HG03280 (cell line): ENCODE measurements around the gene CDC14A.
"Not testable (repeated sequence)": the region's sequence is repeated elsewhere in the genome, so short reads cannot be mapped to it uniquely, and the experiment has no call there.

Experiments used
- ATAC-seq: cut with Tn5 transposase; IDR thresholded peaks from one replicate; pipeline ENCODE4 v1.9.1; 2021; ENCODE audit warnings: mild to moderate bottlenecking, moderate library complexity; ENCODE audit not compliant: unreplicated experiment

CDC14A gene

GRCh38 chr1:100361511-100362089, 9.3 kb downstream of the CDC14A start:
- no peak for ATAC-seq

GRCh38 chr1:100362821-100363466, 10.6 kb downstream of the CDC14A start:
- ATAC-seq: no peak

DNA sequence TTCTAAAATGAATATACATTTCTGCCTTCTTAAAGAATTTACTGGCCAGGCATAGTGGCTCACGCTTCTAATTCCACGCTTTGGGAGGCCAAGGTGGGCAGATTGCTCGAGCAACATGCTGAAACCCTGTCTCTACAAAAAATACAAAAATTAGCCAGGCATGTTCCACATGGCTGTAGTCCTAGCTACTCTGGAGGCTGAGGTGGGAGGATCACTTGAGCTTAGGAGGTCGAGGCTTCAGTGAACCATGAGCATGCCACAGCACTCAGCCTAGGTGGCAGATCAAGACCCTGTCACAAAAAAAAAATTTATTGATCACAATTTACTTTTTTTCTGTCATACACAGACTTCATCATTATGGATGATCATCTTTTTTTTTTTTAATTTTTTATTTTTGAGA, 11.5 kb downstream of the CDC14A start:
- no peak for ATAC-seq

- no peak for ATAC-seq
Measured at GRCh38 chr1:100364697-100365096, 12.4 kb downstream of the CDC14A start.

GRCh38 chr1:100366209-100366525, 13.9 kb downstream of the CDC14A start:
- no peak for ATAC-seq

- ATAC-seq: not testable (repeated sequence)
Measured at GRCh38 chr1:100369339-100369738, 17.0 kb downstream of the CDC14A start.

GRCh38 chr1:100373953-100374352, 21.6 kb downstream of the CDC14A start:
- not testable (repeated sequence) for ATAC-seq

DNA sequence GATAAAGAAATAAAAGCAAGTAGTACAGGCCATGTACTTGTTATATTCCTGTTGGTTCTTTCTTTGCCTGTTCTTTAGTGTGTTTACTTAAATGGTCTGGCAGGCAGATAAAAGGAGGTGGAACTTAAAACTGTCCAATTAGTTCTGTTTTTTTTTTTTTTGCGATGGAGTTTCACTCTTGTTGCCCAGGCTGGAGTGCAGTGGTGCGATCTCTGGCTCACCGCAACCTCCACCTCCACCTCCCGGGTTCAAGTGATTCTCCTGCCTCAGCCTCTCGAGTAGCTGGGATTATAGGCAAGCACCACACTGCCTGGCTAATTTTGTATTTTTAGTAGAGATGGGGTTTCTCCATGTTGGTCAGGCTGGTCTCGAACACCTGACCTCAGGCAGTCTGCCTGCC, 24.6 kb downstream of the CDC14A start:
- not testable (repeated sequence) for ATAC-seq

GRCh38 chr1:100377590-100378361, 25.5 kb downstream of the CDC14A start:
- peak; percentile 90 for ATAC-seq

DNA sequence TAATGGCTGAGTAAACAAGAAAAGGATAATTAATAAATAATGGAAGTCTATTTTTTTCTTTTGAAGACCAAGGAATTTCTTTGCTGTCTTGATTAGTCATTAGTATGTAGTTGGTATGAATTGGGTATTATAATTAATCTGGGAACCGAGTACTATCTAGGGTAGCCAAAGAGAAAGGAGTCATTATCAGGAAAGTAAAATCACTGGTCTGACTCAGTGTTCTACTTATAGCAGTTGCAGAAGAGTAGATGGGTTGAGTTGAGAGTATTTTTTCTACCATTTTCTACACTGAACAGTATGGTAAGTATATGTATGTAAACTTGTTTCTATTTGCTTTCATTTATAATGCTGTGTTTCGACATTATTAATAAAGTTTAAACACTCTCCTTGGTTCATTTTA, 26.6 kb downstream of the CDC14A start:
- no peak for ATAC-seq

DNA sequence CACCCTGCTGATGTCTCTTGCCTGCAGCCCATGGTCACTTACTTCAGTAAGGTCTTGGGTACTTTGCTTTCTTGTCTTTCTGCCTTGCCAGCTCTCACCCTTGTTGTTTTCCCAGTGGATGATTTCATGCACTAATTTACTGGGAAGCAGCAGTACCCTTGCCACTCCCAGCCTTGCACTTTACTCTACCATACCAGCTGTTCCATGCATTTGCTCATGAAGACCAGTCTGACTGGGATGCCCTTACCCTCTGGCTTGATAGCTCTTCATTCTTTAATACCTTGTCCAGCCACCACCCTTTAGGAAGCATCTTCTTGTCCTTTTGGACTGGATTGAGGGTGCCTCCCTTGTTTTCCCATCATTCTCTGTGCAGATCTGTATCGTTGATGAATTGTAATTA, 28.3 kb downstream of the CDC14A start:
- no peak for ATAC-seq

DNA sequence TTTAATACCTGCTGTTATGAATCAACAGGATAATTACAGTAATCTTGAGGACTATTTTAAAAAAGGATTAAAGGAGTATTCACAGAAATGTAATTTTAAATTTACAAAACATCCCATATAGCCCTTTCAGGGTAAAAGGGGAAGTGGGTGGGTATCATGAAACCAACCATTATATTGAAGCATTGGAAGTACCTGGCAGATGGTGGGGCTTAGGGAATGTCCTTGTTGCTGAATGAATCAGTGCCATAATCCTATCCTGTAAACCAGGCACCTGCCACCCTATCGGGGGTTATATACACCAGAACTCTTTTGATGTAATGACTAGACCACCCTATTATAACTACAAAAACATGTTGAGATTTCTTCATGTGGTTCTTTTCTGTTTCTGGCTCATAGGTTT, 30.4 kb downstream of the CDC14A start:
- no peak for ATAC-seq

DNA sequence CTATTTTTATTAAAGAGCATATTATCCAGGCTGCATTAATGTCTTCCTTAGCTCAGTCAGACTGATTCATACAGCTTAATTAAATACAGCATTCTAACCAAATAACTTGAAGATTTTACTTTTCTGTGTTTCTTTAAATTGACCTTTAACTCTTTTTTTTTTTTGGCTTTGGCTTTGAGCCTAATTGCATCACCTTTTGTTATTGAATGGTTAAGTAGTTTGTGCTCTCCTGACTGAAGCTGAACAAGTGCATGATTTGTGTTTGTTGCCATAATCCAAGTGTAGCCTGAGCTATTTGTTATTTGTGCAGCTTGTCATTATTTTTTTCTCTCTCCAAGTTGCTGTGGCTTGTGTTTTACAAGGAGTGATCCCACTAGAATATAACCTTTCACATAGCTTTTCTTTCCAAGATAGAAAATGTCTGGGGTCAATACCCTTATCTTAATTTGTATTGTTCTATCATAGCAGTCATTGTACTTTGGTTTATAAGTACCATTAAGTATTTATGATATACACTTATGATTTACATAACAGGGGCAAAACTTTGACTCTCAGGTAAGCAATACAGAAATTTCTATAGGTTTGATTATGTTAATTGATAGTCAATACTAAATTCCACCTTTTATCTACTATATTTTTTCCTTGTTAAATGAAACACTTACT, 31.6 kb downstream of the CDC14A start:
- no peak for ATAC-seq

GRCh38 chr1:100387209-100387608, 34.9 kb downstream of the CDC14A start:
- no peak for ATAC-seq

DNA sequence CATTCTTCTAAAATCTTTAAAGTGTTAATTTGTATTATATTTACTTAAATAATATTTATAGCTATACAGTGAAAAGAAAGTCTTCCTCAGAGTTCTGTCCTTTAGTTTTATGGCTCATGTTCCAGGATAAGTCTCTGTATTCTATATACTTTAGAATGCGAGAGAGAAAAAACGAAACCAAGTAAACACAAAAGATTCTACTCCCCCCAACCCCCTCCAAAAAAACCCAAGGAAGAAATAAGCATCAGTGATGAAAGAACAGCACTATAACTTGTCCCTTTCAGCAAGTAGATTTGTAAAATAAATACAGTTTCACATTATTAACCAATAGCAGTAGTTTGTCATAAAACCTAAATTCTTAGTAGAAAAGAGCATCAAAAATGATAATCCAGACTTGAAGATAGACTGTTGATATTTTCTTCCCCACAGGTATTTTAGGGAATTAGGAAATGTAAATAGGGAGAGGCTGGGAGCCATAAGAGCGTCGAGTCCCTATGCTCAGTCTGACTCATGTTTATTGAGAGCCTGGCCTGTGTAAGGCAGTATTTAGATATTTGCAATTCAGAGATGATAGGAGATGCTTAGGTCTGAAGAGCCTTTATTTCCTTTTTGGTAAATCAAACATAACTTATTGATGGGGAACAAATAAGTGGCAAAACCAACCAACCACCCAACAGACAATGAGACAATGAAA, 35.5 kb downstream of the CDC14A start:
- no peak for ATAC-seq

DNA sequence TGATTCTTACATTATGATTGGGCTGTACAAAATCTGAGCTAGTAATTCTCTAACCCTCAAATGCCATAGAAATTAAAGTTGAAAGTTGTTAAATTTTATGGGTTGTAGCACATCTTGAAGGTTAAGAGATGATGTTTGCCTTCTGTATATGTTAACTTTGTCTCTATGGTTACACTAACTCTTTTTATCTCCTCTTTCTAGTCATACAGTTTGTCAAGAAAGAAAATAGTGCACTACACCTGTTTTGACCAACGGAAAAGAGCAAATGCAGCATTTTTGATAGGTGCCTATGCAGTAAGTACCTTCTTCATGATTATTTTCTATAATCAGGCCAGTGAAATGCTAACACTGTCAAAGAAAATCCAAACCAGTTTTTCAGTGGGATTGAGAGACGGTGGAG, 38.2 kb downstream of the CDC14A start:
- no peak for ATAC-seq

- no peak for ATAC-seq
Measured at GRCh38 chr1:100391675-100392074, 39.4 kb downstream of the CDC14A start.

- no peak for ATAC-seq
Measured at GRCh38 chr1:100392756-100393155, 40.5 kb downstream of the CDC14A start.

GRCh38 chr1:100394285-100394684, 42.0 kb downstream of the CDC14A start:
- ATAC-seq: no peak

- no peak for ATAC-seq
Measured at GRCh38 chr1:100395913-100396312, 43.6 kb downstream of the CDC14A start.

- ATAC-seq: no peak
Measured at GRCh38 chr1:100396651-100397050, 44.3 kb downstream of the CDC14A start.
